Caco-2 (cell line): ENCODE measurements around the gene ASCC2. TPM values are rescaled to one million over a fixed set of nuclear protein-coding genes. Genes with fewer than 3 reads are reported as not detected.

Source experiments
- BruUV-seq: library from RNA; stranded (reverse); fragments of 400-500 nt; replicated peaks from 2 replicates; lab custom pipeline; 2021; lab: Mats Ljungman, UMichigan
- CTCF ChIA-PET: fragments of 300-600 bp; sonication (Branson Sonifier 250); formaldehyde crosslinking; loops from one replicate; lab custom pipeline; 2022; ENCODE audit warnings: antibody characterized with exemption; lab: Charles Lee
- POLR2A ChIA-PET: fragments of 300-600 bp; sonication (Branson Sonifier 250); formaldehyde crosslinking; loops from one replicate; lab custom pipeline; 2022; ENCODE audit warnings: antibody characterized with exemption; lab: Charles Lee
- DNase-seq, 2 experiments: peaks; one replicate each; pipeline versions ENCODE4 v3.0.0 to v3.0.0-alpha.2; 2020 to 2022
- H3K27me3 ChIP-seq: replicated peaks from 2 replicates; pipeline ENCODE4 v1.6.0; 2011; ENCODE audit warnings: low read length; ENCODE audit not compliant: control insufficient read depth, insufficient read depth
- H3K36me3 ChIP-seq: 2 replicates; pipeline ENCODE4 v1.5.1; 2011; ENCODE audit warnings: low read length; ENCODE audit not compliant: control insufficient read depth, insufficient read depth
- H3K4me1 ChIP-seq: fragments of 250-450 bp; sonication (Bioruptor Pico); 2 replicates; pipeline ENCODE4 v1.5.1; 2020; ENCODE audit warnings: mild to moderate bottlenecking
- H3K4me3 ChIP-seq: 2 replicates; pipeline ENCODE4 v1.5.1; 2011; ENCODE audit warnings: low read depth, mild to moderate bottlenecking, control low read depth, low read length
- H3K9me3 ChIP-seq: fragments of 250-450 bp; sonication (Bioruptor Pico); 2 replicates; pipeline ENCODE4 v1.5.1; 2020; ENCODE audit warnings: mild to moderate bottlenecking, moderate library complexity
- H3K27ac Mint-ChIP-seq: one replicate; pipeline ENCODE4 v1.8.0; 2022; ENCODE audit warnings: mixed read lengths; ENCODE audit not compliant: unreplicated experiment
- H3K27me3 Mint-ChIP-seq: one replicate; pipeline ENCODE4 v1.8.0; 2022; ENCODE audit warnings: mixed read lengths; ENCODE audit not compliant: insufficient read depth, unreplicated experiment
- H3K36me3 Mint-ChIP-seq: one replicate; pipeline ENCODE4 v1.8.0; 2022; ENCODE audit warnings: mild to moderate bottlenecking, mixed read lengths; ENCODE audit not compliant: insufficient read depth, unreplicated experiment
- H3K4me1 Mint-ChIP-seq: one replicate; pipeline ENCODE4 v1.8.0; 2022; ENCODE audit warnings: low read depth, mixed read lengths; ENCODE audit not compliant: unreplicated experiment
- H3K4me3 Mint-ChIP-seq: one replicate; pipeline ENCODE4 v1.8.0; 2022; ENCODE audit warnings: mild to moderate bottlenecking, moderate library complexity, mixed read lengths; ENCODE audit not compliant: unreplicated experiment
- H3K9me3 Mint-ChIP-seq: one replicate; pipeline ENCODE4 v1.8.0; 2022; ENCODE audit warnings: mixed read lengths; ENCODE audit not compliant: unreplicated experiment
- intact Hi-C: fragments of 100-400 bp; cut with micrococcal nuclease; formaldehyde crosslinking; loops from one replicate; pipeline ENCODE4 v1.10.0; 2022; ENCODE audit not compliant: unreplicated experiment
- total RNA-seq: library from RNA; stranded (reverse); gene quantifications from 2 replicates; pipeline ENCODE4 v1.2.3, GENCODE V29; 2022
- TF ChIP-seq, protein P1 (sequence below), 2 experiments: fragments of 200-600 bp in 1 of 2; IDR thresholded peaks; 1 replicate in 1 of 2; 2 replicates in 1 of 2; pipeline versions ENCODE4 v1.5.1 to v1.8.0; 2011 to 2022; ENCODE audit warnings: antibody characterized with exemption in 1 of 2, control low read depth in 1 of 2, inconsistent platforms in 1 of 2, low read depth in 1 of 2, low read length in 1 of 2, mild to moderate bottlenecking in 1 of 2, moderate library complexity in 1 of 2; ENCODE audit not compliant: insufficient read depth in 1 of 2, severe bottlenecking in 1 of 2, unreplicated experiment in 1 of 2

ASCC2 gene
- total RNA-seq, 1 experiment from 2014 or later = 61.4 TPM

- DNase-seq = no peak
- peaks cover 26% of the 10 kb centered on the region for H3K4me1 Mint-ChIP-seq
- no peaks in the 10 kb centered on the region for H3K9me3 Mint-ChIP-seq
- H3K27me3 Mint-ChIP-seq = no peaks in the 10 kb centered on the region
- peaks cover 44% of the 10 kb centered on the region for H3K4me1 ChIP-seq
- POLR2A ChIA-PET = no interaction called here
- TF ChIP-seq, protein P1, sequence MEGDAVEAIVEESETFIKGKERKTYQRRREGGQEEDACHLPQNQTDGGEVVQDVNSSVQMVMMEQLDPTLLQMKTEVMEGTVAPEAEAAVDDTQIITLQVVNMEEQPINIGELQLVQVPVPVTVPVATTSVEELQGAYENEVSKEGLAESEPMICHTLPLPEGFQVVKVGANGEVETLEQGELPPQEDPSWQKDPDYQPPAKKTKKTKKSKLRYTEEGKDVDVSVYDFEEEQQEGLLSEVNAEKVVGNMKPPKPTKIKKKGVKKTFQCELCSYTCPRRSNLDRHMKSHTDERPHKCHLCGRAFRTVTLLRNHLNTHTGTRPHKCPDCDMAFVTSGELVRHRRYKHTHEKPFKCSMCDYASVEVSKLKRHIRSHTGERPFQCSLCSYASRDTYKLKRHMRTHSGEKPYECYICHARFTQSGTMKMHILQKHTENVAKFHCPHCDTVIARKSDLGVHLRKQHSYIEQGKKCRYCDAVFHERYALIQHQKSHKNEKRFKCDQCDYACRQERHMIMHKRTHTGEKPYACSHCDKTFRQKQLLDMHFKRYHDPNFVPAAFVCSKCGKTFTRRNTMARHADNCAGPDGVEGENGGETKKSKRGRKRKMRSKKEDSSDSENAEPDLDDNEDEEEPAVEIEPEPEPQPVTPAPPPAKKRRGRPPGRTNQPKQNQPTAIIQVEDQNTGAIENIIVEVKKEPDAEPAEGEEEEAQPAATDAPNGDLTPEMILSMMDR (IDR thresholded peaks at IDR 0.05; ENCODE audit: insufficient read depth in 1 of 2, low read depth in 1 of 2, low read length in 1 of 2, severe bottlenecking in 1 of 2, unreplicated experiment in 1 of 2) = no peak
- no peaks in the 10 kb centered on the region for H3K36me3 Mint-ChIP-seq
- CTCF ChIA-PET = interaction anchor here (0.6 kb wide), 3 partner anchors 8 to 308 kb away, joined by 3 to 6 read pairs (median 5); no protein-coding TSS in a partner anchor
- peak overlapping the region; percentile 53 for H3K27ac Mint-ChIP-seq
- intact Hi-C loops = no loop called here
- H3K4me3 ChIP-seq = no peak overlapping the region
- H3K36me3 ChIP-seq = no peaks in the 10 kb centered on the region
- H3K4me3 Mint-ChIP-seq = no peak overlapping the region
- H3K27me3 ChIP-seq = no peaks in the 10 kb centered on the region
- H3K9me3 ChIP-seq = no peaks in the 10 kb centered on the region
- BruUV-seq = no TSS peak
Observed at GRCh38 chr22:29780748-29781676, 57.1 kb downstream of the ASCC2 start.

DNA sequence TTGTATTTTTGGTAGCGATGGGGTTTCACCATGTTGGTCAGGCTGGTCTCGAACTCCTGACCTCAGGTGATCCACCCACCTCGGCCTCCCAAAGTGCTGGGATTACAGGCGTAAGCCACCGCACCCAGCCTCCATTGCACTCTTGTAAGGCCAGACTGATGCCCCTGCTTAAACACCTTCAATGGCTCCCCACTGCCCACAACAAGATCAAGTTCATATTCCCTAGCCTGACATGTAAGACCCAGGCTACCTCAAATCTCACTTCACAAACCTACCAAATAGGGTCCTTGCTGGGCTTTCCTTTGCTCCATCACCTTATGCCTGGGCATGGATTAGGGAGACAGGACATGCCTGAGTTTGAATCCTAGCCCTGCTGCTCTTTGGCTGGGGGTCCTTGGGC lies 57.9 kb downstream of the ASCC2 start:
- intact Hi-C loops = no loop called here
- DNase-seq = no peak
- Histone ChIP-seq H3K4me1 (peaks cover 44% of the 10 kb centered on the region), H3K4me3 (no peak overlapping the region), H3K36me3 (no peaks in the 10 kb centered on the region), H3K9me3 (no peaks in the 10 kb centered on the region), H3K27me3 (no peaks in the 10 kb centered on the region)
- ChIA-PET CTCF (interaction anchor here (0.6 kb wide), 1 partner anchor 71 kb away, joined by 3 read pairs; no protein-coding TSS in a partner anchor), POLR2A (no interaction called here)
- no peaks in the 10 kb centered on the region for H3K27me3 Mint-ChIP-seq
- peaks cover 26% of the 10 kb centered on the region for H3K4me1 Mint-ChIP-seq
- H3K27ac Mint-ChIP-seq = peak overlapping the region; percentile 53
- BruUV-seq = no TSS peak
- TF ChIP-seq, protein P1 (IDR thresholded peaks at IDR 0.05; ENCODE audit: insufficient read depth in 1 of 2, low read depth in 1 of 2, low read length in 1 of 2, severe bottlenecking in 1 of 2, unreplicated experiment in 1 of 2) = no peak
- no peak overlapping the region for H3K4me3 Mint-ChIP-seq
- no peaks in the 10 kb centered on the region for H3K36me3 Mint-ChIP-seq
- H3K9me3 Mint-ChIP-seq = no peaks in the 10 kb centered on the region

DNA sequence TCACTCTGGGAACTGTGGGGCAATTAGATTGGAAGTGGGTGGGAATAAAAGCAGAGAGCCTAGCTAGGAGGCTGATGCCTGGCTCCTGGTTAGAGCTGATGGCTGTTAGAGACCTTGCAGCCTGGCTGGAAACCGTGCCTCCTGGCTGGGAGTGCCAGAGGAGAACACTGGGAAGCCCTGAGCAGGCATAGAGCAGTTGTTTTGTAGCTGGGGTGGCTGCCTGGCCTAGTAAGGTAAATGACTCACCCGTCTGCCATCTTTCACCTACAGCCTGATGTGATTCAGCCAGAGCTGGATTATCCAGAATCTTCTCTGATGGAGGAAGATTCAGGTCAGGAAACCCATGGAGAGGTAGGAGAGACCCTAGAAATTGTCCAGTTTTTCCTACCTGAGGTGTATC lies 64.8 kb downstream of the ASCC2 start:
- Mint-ChIP-seq H3K9me3 (no peaks in the 10 kb centered on the region), H3K4me1 (peaks cover 10% of the 10 kb centered on the region), H3K27me3 (no peaks in the 10 kb centered on the region), H3K36me3 (peaks cover 24% of the 10 kb centered on the region), H3K4me3 (no peak overlapping the region), H3K27ac (no peak overlapping the region)
- no peaks in the 10 kb centered on the region for H3K27me3 ChIP-seq
- ChIA-PET CTCF (interaction anchor here (0.7 to 0.9 kb wide), 2 partner anchors 37 to 316 kb away, joined by 3 to 9 read pairs; no protein-coding TSS in a partner anchor), POLR2A (interaction anchor here (0.7 kb wide), 1 partner anchor 11 kb away, joined by 5 read pairs; no protein-coding TSS in a partner anchor)
- BruUV-seq = no TSS peak
- H3K4me1 ChIP-seq = peaks cover 27% of the 10 kb centered on the region
- intact Hi-C loops = no loop called here
- TF ChIP-seq, protein P1 (IDR thresholded peaks at IDR 0.05; ENCODE audit: insufficient read depth in 1 of 2, low read depth in 1 of 2, low read length in 1 of 2, severe bottlenecking in 1 of 2, unreplicated experiment in 1 of 2) = no peak
- H3K4me3 ChIP-seq = no peak overlapping the region
- H3K36me3 ChIP-seq = no peaks in the 10 kb centered on the region; the same call in 1 of the 2 replicates
- no peaks in the 10 kb centered on the region for H3K9me3 ChIP-seq
- DNase-seq = no peak
